NCI-H1436 (cell line): Measurements from ENCODE around the gene HMGN1.

Experiments
- DNase-seq: peaks from one replicate; lab custom pipeline; 2025; lab: John Stamatoyannopoulos, UW

The HMGN1 gene

GRCh38 chr21:39330001-39330400 is 18.9 kb downstream of the HMGN1 start:
- DNase-seq: no peak

- DNase-seq: no peak
These were observed 21.2 kb downstream of the HMGN1 start for GRCh38 chr21:39327727-39328126.

GRCh38 chr21:39326607-39327307 is 22.1 kb downstream of the HMGN1 start:
- no peak for DNase-seq

GRCh38 chr21:39325458-39325857 is 23.4 kb downstream of the HMGN1 start:
- no peak for DNase-seq

- no peak for DNase-seq
These were observed 27.5 kb downstream of the HMGN1 start for GRCh38 chr21:39321424-39321823.

- DNase-seq: no peak
These were observed 29.0 kb downstream of the HMGN1 start for GRCh38 chr21:39319814-39320332.

GRCh38 chr21:39319251-39319756 is 29.6 kb downstream of the HMGN1 start:
- no peak for DNase-seq

GRCh38 chr21:39318091-39318959 is 30.6 kb downstream of the HMGN1 start:
- DNase-seq: no peak

- no peak for DNase-seq
These were observed 31.5 kb downstream of the HMGN1 start for GRCh38 chr21:39317134-39318090.

GRCh38 chr21:39316729-39317128 is 32.2 kb downstream of the HMGN1 start:
- DNase-seq: no peak

- no peak for DNase-seq
These were observed 33.1 kb downstream of the HMGN1 start for GRCh38 chr21:39315603-39316445.

GRCh38 chr21:39314143-39315027 is 34.5 kb downstream of the HMGN1 start:
- DNase-seq: peak; percentile 36

GRCh38 chr21:39313571-39314142 is 35.2 kb downstream of the HMGN1 start, which contains the start of gene BRWD1:
BRWD1 (minus strand) TSS chr21:39313632; CDS start chr21:39313491, 141 bp downstream.
- peak; percentile 84 for DNase-seq

- peak; percentile 17 for DNase-seq
These were observed 35.8 kb downstream of the HMGN1 start for GRCh38 chr21:39313042-39313570.

- peak; percentile 86 for DNase-seq
These were observed 36.5 kb downstream of the HMGN1 start for GRCh38 chr21:39312112-39313041.

- no peak for DNase-seq
These were observed 37.7 kb downstream of the HMGN1 start for GRCh38 chr21:39311164-39311563.

GRCh38 chr21:39307466-39307865 is 41.4 kb downstream of the HMGN1 start:
- no peak for DNase-seq

GRCh38 chr21:39300587-39300986 is 48.3 kb downstream of the HMGN1 start:
- no peak for DNase-seq
